A549 (cell line): ENCODE results near the gene FTCD.

Source experiments
- CBX2 ChIP-seq: fragments of 200-600 bp; sonication (generic); IDR thresholded peaks from 2 replicates; pipeline ENCODE4 v1.6.1; 2016; ENCODE audit warnings: low read depth, mild to moderate bottlenecking, borderline replicate concordance
- CHD4 ChIP-seq: fragments of 200-600 bp; sonication (generic); IDR thresholded peaks from 2 replicates; pipeline ENCODE4 v1.6.1; 2016; ENCODE audit warnings: antibody characterized with exemption, mild to moderate bottlenecking, borderline replicate concordance
- CTCF ChIP-seq: fragments of >200 bp; sonication (Bioruptor Twin); formaldehyde crosslinking; IDR thresholded peaks from 3 replicates; pipeline ENCODE4 v1.5.1; 2016
- FOSL2 ChIP-seq, 2 experiments: fragments of 450-650 bp in 1 of 2; fragments of >200 bp in 1 of 2; sonication (Bioruptor Twin) in 1 of 2; formaldehyde crosslinking; IDR thresholded peaks; 2 replicates each; pipeline versions ENCODE4 v1.5.0 to v1.6.1; 2016 to 2020; ENCODE audit warnings: mild to moderate bottlenecking in 1 of 2, moderate library complexity in 1 of 2
- HDAC2 ChIP-seq: fragments of 200-600 bp; sonication (generic); IDR thresholded peaks from 2 replicates; pipeline ENCODE4 v1.6.1; 2016
- MYC ChIP-seq: IDR thresholded peaks from 2 replicates; pipeline ENCODE4 v1.6.1; 2012; ENCODE audit warnings: mild to moderate bottlenecking, inconsistent platforms, low read length, improper control_type of control experiment, borderline replicate concordance
- RCOR1 ChIP-seq: fragments of 150-350 bp; IDR thresholded peaks from 2 replicates; pipeline ENCODE4 v1.6.1; 2014; ENCODE audit warnings: antibody characterized with exemption, low read length, low read depth
- REST ChIP-seq: fragments of 200-600 bp; sonication (generic); IDR thresholded peaks from 2 replicates; pipeline ENCODE4 v1.6.1; 2016; ENCODE audit warnings: antibody characterized with exemption, mild to moderate bottlenecking, moderate library complexity
- SMC3 ChIP-seq: fragments of >200 bp; sonication (Bioruptor Twin); formaldehyde crosslinking; IDR thresholded peaks from 3 replicates; pipeline ENCODE4 v1.6.1; 2018; ENCODE audit warnings: inconsistent platforms

- TF ChIP-seq RCOR1 = no peak
- TF ChIP-seq CTCF = no peak
- no peak for TF ChIP-seq FOSL2 (IDR thresholded peaks at IDR 0.05)
- no peak for TF ChIP-seq FOSL2 (CRISPR knock-in tag; IDR thresholded peaks at IDR 0.05)
- no peak for TF ChIP-seq REST
- TF ChIP-seq HDAC2 = no peak
- TF ChIP-seq CBX2 = no peak
- no peak for TF ChIP-seq SMC3
- TF ChIP-seq MYC = no peak
- no peak for TF ChIP-seq CHD4
Measured at GRCh38 chr21:46142582-46143473, 12.6 kb downstream of the FTCD start.
